Measurements from ENCODE around the gene OR10G6. TPM values are rescaled to one million over a fixed set of nuclear protein-coding genes. Genes with fewer than 3 reads are reported as not detected.
"Not testable (repeated sequence)": the region's sequence is repeated elsewhere in the genome, so short reads cannot be mapped to it uniquely, and the experiment has no call there.

The OR10G6 gene
- total RNA-seq (not detected), polyA plus RNA-seq (not detected)
- long read RNA-seq, donor 1: 0 reads
- long read RNA-seq, donor 2: 0 reads
- long read RNA-seq, donor 3: 0 reads
- long read RNA-seq, donor 4: 0 reads
- long read RNA-seq, donor 5: 0 reads
- long read RNA-seq, donor 6: 0 reads
- long read RNA-seq, donor 7: 0 reads
- long read RNA-seq, donor 8: 0 reads
- long read RNA-seq, donor 9: 0 reads
- long read RNA-seq, donor 10: 0 reads

- no peak within 1 kb of the TSS for H3K4me3 ChIP-seq (ENCODE audit: low read length in 2 of 2)
- no peaks in the 10 kb centered on the region for H3K9me3 ChIP-seq (ENCODE audit: control insufficient read depth in 2 of 2, insufficient read depth in 1 of 2, low read length in 1 of 2)
- no peaks in the 10 kb centered on the region for H3K4me1 ChIP-seq (ENCODE audit: control insufficient read depth in 2 of 2, insufficient read depth in 2 of 2, low read length in 2 of 2)
- no peaks in the 10 kb centered on the region for H3K27me3 ChIP-seq (ENCODE audit: control insufficient read depth in 2 of 2, insufficient read depth in 1 of 2, low read length in 1 of 2)
- H3K36me3 ChIP-seq (ENCODE audit: control insufficient read depth in 2 of 2, insufficient read depth in 2 of 2, low read length in 1 of 2): no peaks in the 10 kb centered on the region
- 100% methylated on average over 1 of the region's 1 CpG for WGBS
- no peak for DNase-seq (ENCODE audit: low read depth in 6 of 9, low spot score in 9 of 9)
- no peak within 1 kb of the TSS for H3K27ac ChIP-seq (ENCODE audit: low read depth in 1 of 2, low read length in 1 of 2)
These were observed at the start of gene OR10G6 for GRCh38 chr11:123995119-123995518. TSS of gene OR10G6 (minus strand) at chr11:123995161. CDS start at chr11:123995161, 0 bp downstream.

- WGBS: 93% methylated on average over 4 of the region's 4 CpGs
- Histone ChIP-seq H3K4me3 (ENCODE audit: low read length in 2 of 2) (no peak overlapping the region), H3K27me3 (ENCODE audit: control insufficient read depth in 2 of 2, insufficient read depth in 1 of 2, low read length in 1 of 2) (no peaks in the 10 kb centered on the region)
These were observed 48.5 kb upstream of the OR10G6 start for GRCh38 chr11:124043420-124043819.

GRCh38 chr11:124041254-124041653 is 46.3 kb upstream of the OR10G6 start, which contains the start of gene OR10G7:
TSS of gene OR10G7 (minus strand) at chr11:124041325. CDS start at chr11:124039001, 2,324 bp downstream.
- Histone ChIP-seq H3K36me3 (ENCODE audit: control insufficient read depth in 2 of 2, insufficient read depth in 2 of 2, low read length in 1 of 2) (no peaks in the 10 kb centered on the region), H3K9me3 (ENCODE audit: control insufficient read depth in 2 of 2, insufficient read depth in 1 of 2, low read length in 1 of 2) (no peaks in the 10 kb centered on the region), H3K4me3 (ENCODE audit: low read length in 2 of 2) (no peak within 1 kb of the TSS), H3K27me3 (ENCODE audit: control insufficient read depth in 2 of 2, insufficient read depth in 1 of 2, low read length in 1 of 2) (no peaks in the 10 kb centered on the region), H3K4me1 (ENCODE audit: control insufficient read depth in 2 of 2, insufficient read depth in 2 of 2, low read length in 2 of 2) (no peaks in the 10 kb centered on the region), H3K27ac (ENCODE audit: low read depth in 1 of 2, low read length in 1 of 2) (no peak within 1 kb of the TSS)
- no peak for DNase-seq (ENCODE audit: low read depth in 6 of 9, low spot score in 9 of 9)
- 38% methylated on average over 1 of the region's 1 CpG for WGBS

More at GRCh38 chr11:124043420-124043819, 48.5 kb upstream of the OR10G6 start:
- no peaks in the 10 kb centered on the region for H3K9me3 ChIP-seq (ENCODE audit: control insufficient read depth in 2 of 2, insufficient read depth in 1 of 2, low read length in 1 of 2)
- H3K36me3 ChIP-seq (ENCODE audit: control insufficient read depth in 2 of 2, insufficient read depth in 2 of 2, low read length in 1 of 2): no peaks in the 10 kb centered on the region
- DNase-seq (ENCODE audit: low read depth in 6 of 9, low spot score in 9 of 9): no peak
- H3K27ac ChIP-seq (ENCODE audit: low read depth in 1 of 2, low read length in 1 of 2): no peak overlapping the region
- H3K4me1 ChIP-seq (ENCODE audit: control insufficient read depth in 2 of 2, insufficient read depth in 2 of 2, low read length in 2 of 2): no peaks in the 10 kb centered on the region

- 93% methylated on average over 9 of the region's 9 CpGs for WGBS
- Histone ChIP-seq H3K4me3 (ENCODE audit: low read length in 2 of 2) (no peak overlapping the region), H3K27ac (ENCODE audit: low read depth in 1 of 2, low read length in 1 of 2) (no peak overlapping the region), H3K4me1 (ENCODE audit: control insufficient read depth in 2 of 2, insufficient read depth in 2 of 2, low read length in 2 of 2) (no peaks in the 10 kb centered on the region), H3K36me3 (ENCODE audit: control insufficient read depth in 2 of 2, insufficient read depth in 2 of 2, low read length in 1 of 2) (no peaks in the 10 kb centered on the region), H3K27me3 (ENCODE audit: control insufficient read depth in 2 of 2, insufficient read depth in 1 of 2, low read length in 1 of 2) (no peaks in the 10 kb centered on the region), H3K9me3 (ENCODE audit: control insufficient read depth in 2 of 2, insufficient read depth in 1 of 2, low read length in 1 of 2) (no peaks in the 10 kb centered on the region)
- DNase-seq (ENCODE audit: low read depth in 6 of 9, low spot score in 9 of 9): no peak
These were observed 44.6 kb upstream of the OR10G6 start for GRCh38 chr11:124039557-124039956.

GRCh38 chr11:124036666-124037065 is 41.7 kb upstream of the OR10G6 start:
- Histone ChIP-seq H3K27me3 (ENCODE audit: control insufficient read depth in 2 of 2, insufficient read depth in 1 of 2, low read length in 1 of 2) (no peaks in the 10 kb centered on the region), H3K36me3 (ENCODE audit: control insufficient read depth in 2 of 2, insufficient read depth in 2 of 2, low read length in 1 of 2) (no peaks in the 10 kb centered on the region), H3K4me3 (ENCODE audit: low read length in 2 of 2) (no peak overlapping the region), H3K27ac (ENCODE audit: low read depth in 1 of 2, low read length in 1 of 2) (no peak overlapping the region), H3K4me1 (ENCODE audit: control insufficient read depth in 2 of 2, insufficient read depth in 2 of 2, low read length in 2 of 2) (no peaks in the 10 kb centered on the region), H3K9me3 (ENCODE audit: control insufficient read depth in 2 of 2, insufficient read depth in 1 of 2, low read length in 1 of 2) (no peaks in the 10 kb centered on the region)
- WGBS: 93% methylated on average over 1 of the region's 1 CpG
- DNase-seq (ENCODE audit: low read depth in 6 of 9, low spot score in 9 of 9): no peak

GRCh38 chr11:124026498-124026897 is 31.5 kb upstream of the OR10G6 start, which contains the start of gene OR10G8:
TSS of gene OR10G8 (plus strand) at chr11:124026798. CDS start at chr11:124029623, 2,825 bp downstream.
- Histone ChIP-seq H3K9me3 (ENCODE audit: control insufficient read depth in 2 of 2, insufficient read depth in 1 of 2, low read length in 1 of 2) (no peaks in the 10 kb centered on the region), H3K4me1 (ENCODE audit: control insufficient read depth in 2 of 2, insufficient read depth in 2 of 2, low read length in 2 of 2) (no peaks in the 10 kb centered on the region), H3K27ac (ENCODE audit: low read depth in 1 of 2, low read length in 1 of 2) (no peak within 1 kb of the TSS), H3K4me3 (ENCODE audit: low read length in 2 of 2) (no peak within 1 kb of the TSS), H3K36me3 (ENCODE audit: control insufficient read depth in 2 of 2, insufficient read depth in 2 of 2, low read length in 1 of 2) (no peaks in the 10 kb centered on the region), H3K27me3 (ENCODE audit: control insufficient read depth in 2 of 2, insufficient read depth in 1 of 2, low read length in 1 of 2) (no peaks in the 10 kb centered on the region)
- 94% methylated on average over 2 of the region's 2 CpGs for WGBS
- no peak for DNase-seq (ENCODE audit: low read depth in 6 of 9, low spot score in 9 of 9)

GRCh38 chr11:124015837-124016236 is 20.9 kb upstream of the OR10G6 start:
- H3K4me1 ChIP-seq (ENCODE audit: control insufficient read depth in 2 of 2, insufficient read depth in 2 of 2, low read length in 2 of 2); DNase-seq (ENCODE audit: low read depth in 6 of 9, low spot score in 9 of 9); H3K27me3 ChIP-seq (ENCODE audit: control insufficient read depth in 2 of 2, insufficient read depth in 1 of 2, low read length in 1 of 2); H3K9me3 ChIP-seq (ENCODE audit: control insufficient read depth in 2 of 2, insufficient read depth in 1 of 2, low read length in 1 of 2); H3K4me3 ChIP-seq (ENCODE audit: low read length in 2 of 2); H3K36me3 ChIP-seq (ENCODE audit: control insufficient read depth in 2 of 2, insufficient read depth in 2 of 2, low read length in 1 of 2); H3K27ac ChIP-seq (ENCODE audit: low read depth in 1 of 2, low read length in 1 of 2): not testable (repeated sequence)
- WGBS: 91% methylated on average over 7 of the region's 9 CpGs

GRCh38 chr11:124012697-124013096 is 17.7 kb upstream of the OR10G6 start, which contains the start of gene OR10G4:
TSS of gene OR10G4 (plus strand) at chr11:124012997. CDS start at chr11:124015575, 2,578 bp downstream.
- no peaks in the 10 kb centered on the region for H3K27me3 ChIP-seq (ENCODE audit: control insufficient read depth in 2 of 2, insufficient read depth in 1 of 2, low read length in 1 of 2)
- H3K27ac ChIP-seq (ENCODE audit: low read depth in 1 of 2, low read length in 1 of 2): no peak within 1 kb of the TSS
- no peak within 1 kb of the TSS for H3K4me3 ChIP-seq (ENCODE audit: low read length in 2 of 2)
- 91% methylated on average over 2 of the region's 2 CpGs for WGBS
- no peaks in the 10 kb centered on the region for H3K9me3 ChIP-seq (ENCODE audit: control insufficient read depth in 2 of 2, insufficient read depth in 1 of 2, low read length in 1 of 2)
- H3K36me3 ChIP-seq (ENCODE audit: control insufficient read depth in 2 of 2, insufficient read depth in 2 of 2, low read length in 1 of 2): no peaks in the 10 kb centered on the region
- H3K4me1 ChIP-seq (ENCODE audit: control insufficient read depth in 2 of 2, insufficient read depth in 2 of 2, low read length in 2 of 2): no peaks in the 10 kb centered on the region
- no peak for DNase-seq (ENCODE audit: low read depth in 6 of 9, low spot score in 9 of 9)

GRCh38 chr11:123979311-123979710 is 15.7 kb downstream of the OR10G6 start:
- no peaks in the 10 kb centered on the region for H3K27me3 ChIP-seq (ENCODE audit: control insufficient read depth in 2 of 2, insufficient read depth in 1 of 2, low read length in 1 of 2)
- no peak overlapping the region for H3K27ac ChIP-seq (ENCODE audit: low read depth in 1 of 2, low read length in 1 of 2)
- WGBS: 93% methylated on average over 5 of the region's 5 CpGs
- no peaks in the 10 kb centered on the region for H3K36me3 ChIP-seq (ENCODE audit: control insufficient read depth in 2 of 2, insufficient read depth in 2 of 2, low read length in 1 of 2)
- H3K4me1 ChIP-seq (ENCODE audit: control insufficient read depth in 2 of 2, insufficient read depth in 2 of 2, low read length in 2 of 2): no peaks in the 10 kb centered on the region
- H3K9me3 ChIP-seq (ENCODE audit: control insufficient read depth in 2 of 2, insufficient read depth in 1 of 2, low read length in 1 of 2): no peaks in the 10 kb centered on the region
- DNase-seq (ENCODE audit: low read depth in 6 of 9, low spot score in 9 of 9): no peak
- H3K4me3 ChIP-seq (ENCODE audit: low read length in 2 of 2): no peak overlapping the region

Measured in thymus (tissue), 14 donors.